Measurements from ENCODE around the gene FAM187B.

DNA sequence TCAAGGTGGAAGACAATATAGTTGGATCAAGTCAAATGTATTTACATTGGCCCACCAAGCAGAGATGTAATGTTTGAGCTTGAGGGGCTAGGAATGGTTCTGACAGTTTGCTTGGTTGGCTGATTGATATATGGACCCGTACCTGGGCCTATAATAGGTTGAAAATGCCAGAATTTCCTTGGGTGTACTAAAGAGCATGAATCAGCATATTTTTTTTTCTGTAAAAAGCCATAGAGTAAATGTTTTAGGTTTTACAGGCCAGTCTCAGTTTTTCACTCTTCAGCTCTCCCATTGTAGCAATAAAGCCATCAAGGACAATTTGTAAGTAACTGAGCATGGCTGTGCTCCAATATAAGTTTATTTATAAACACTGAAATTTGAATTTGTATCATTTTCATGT is 47.2 kb downstream of the FAM187B start:
- TF ChIP-seq YY1 (IDR thresholded peaks at IDR 0.05; ENCODE audit: low read depth, low read length): no peak
- no peak for TF ChIP-seq POLR2A (IDR thresholded peaks at IDR 0.05; ENCODE audit: control extremely low read depth in 1 of 2, low read depth in 2 of 2, low read length in 2 of 2)
- TF ChIP-seq, protein P1, sequence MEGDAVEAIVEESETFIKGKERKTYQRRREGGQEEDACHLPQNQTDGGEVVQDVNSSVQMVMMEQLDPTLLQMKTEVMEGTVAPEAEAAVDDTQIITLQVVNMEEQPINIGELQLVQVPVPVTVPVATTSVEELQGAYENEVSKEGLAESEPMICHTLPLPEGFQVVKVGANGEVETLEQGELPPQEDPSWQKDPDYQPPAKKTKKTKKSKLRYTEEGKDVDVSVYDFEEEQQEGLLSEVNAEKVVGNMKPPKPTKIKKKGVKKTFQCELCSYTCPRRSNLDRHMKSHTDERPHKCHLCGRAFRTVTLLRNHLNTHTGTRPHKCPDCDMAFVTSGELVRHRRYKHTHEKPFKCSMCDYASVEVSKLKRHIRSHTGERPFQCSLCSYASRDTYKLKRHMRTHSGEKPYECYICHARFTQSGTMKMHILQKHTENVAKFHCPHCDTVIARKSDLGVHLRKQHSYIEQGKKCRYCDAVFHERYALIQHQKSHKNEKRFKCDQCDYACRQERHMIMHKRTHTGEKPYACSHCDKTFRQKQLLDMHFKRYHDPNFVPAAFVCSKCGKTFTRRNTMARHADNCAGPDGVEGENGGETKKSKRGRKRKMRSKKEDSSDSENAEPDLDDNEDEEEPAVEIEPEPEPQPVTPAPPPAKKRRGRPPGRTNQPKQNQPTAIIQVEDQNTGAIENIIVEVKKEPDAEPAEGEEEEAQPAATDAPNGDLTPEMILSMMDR (IDR thresholded peaks at IDR 0.05; ENCODE audit: control extremely low read depth in 1 of 3, insufficient read depth in 1 of 3, low read depth in 1 of 3, low read length in 3 of 3): no peak
- TF ChIP-seq CBX5 (IDR thresholded peaks at IDR 0.05; ENCODE audit: low read depth, low read length): no peak
- TF ChIP-seq RBBP5 (IDR thresholded peaks at IDR 0.05; ENCODE audit: borderline replicate concordance, low read depth, low read length): no peak
- TF ChIP-seq EP300 (IDR thresholded peaks at IDR 0.05; ENCODE audit: borderline replicate concordance in 1 of 2, low read depth in 2 of 2, low read length in 2 of 2): no peak
- TF ChIP-seq MAFK (IDR thresholded peaks at IDR 0.05; ENCODE audit: low read depth, low read length): no peak
- no peak for TF ChIP-seq JUN (IDR thresholded peaks at IDR 0.05; ENCODE audit: low read depth, low read length)
- no peak for TF ChIP-seq POLR2AphosphoS5 (IDR thresholded peaks at IDR 0.05; ENCODE audit: low read depth, low read length)
